Stimulated activated CD4-positive, alpha-beta T cell treated with anti-CD3 and anti-CD28 coated beads, Interleukin-15, amount 100 ng/mL, for 48 hours (primary cell): Measurements from ENCODE around the gene FOXQ1.

Experiments
- DNase-seq, 2 donors: peaks; one replicate each; pipeline ENCODE4 v3.0.0-alpha.2; 2020; ENCODE audit warnings: low read depth in 2 of 2

Gene FOXQ1, protein sequence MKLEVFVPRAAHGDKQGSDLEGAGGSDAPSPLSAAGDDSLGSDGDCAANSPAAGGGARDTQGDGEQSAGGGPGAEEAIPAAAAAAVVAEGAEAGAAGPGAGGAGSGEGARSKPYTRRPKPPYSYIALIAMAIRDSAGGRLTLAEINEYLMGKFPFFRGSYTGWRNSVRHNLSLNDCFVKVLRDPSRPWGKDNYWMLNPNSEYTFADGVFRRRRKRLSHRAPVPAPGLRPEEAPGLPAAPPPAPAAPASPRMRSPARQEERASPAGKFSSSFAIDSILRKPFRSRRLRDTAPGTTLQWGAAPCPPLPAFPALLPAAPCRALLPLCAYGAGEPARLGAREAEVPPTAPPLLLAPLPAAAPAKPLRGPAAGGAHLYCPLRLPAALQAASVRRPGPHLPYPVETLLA

GRCh38 chr6:1311400-1312202, at the start of gene FOXQ1:
TSS of gene FOXQ1 (plus strand) at chr6:1312098. CDS start at chr6:1312705, 607 bp downstream.
- no peak for DNase-seq

DNA sequence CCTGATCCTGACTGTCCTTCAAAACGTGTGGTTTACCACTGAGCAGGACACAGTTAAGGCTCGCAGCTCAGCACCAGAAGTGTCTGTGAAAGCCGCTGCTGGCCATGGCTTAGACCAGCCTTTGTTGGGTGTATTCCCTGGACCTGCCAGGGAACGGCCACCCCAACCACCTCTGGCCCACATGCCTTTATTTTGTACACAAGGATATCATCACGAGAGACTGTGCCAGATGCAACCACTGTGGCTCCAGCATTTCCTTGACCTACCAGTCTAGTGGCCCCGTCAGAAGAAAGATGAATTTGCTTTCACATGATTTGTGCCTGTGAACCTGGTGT, 49.2 kb upstream of the FOXQ1 start:
- DNase-seq = no peak

- no peak for DNase-seq
Observed at GRCh38 chr6:1263039-1263849, 48.7 kb upstream of the FOXQ1 start.

DNA sequence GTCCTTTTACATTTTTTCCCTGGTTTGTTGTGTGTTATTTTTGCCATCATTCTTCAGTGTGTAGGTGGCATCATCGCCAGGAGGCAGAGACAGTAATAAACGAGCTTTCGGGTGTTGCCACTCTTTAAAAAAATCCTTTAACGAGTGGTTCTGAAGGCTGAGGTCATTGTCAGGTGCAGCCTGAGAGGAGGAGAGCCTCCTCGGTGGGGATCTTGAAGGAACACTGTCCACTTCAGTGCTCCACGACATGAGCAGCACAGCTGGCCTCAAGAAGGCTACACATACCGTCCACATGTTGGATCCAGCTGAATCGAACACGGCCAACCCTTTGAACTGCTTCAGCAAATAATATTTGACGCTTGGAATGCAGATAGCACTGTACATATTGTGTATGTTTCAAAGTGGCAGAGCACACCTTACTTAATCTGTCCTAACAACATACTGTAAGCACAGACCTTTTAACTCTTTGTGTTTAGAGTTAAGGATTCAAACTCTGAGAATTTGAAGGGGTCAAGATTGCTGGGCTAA, 48.0 kb upstream of the FOXQ1 start:
- DNase-seq = no peak

GRCh38 chr6:1264619-1265445, 47.1 kb upstream of the FOXQ1 start:
- no peak for DNase-seq

DNA sequence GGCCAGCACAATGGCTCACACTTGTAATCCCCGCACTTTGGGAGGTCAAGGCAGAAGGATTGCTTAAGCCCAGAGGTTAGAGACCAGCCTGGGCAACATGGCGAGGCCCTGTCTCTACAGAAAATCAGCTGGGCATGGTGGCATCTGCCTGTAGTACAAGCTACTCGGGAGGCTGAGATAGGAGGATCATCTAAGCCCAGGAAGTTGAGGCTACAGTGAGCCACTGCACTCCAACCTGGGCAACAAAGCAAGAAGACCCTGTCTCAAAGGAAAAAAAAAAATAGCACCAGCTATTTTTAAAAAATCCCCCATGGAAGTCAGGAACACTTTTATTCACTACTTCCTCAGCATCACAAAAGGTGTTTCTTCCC, 45.2 kb upstream of the FOXQ1 start:
- DNase-seq = no peak

DNA sequence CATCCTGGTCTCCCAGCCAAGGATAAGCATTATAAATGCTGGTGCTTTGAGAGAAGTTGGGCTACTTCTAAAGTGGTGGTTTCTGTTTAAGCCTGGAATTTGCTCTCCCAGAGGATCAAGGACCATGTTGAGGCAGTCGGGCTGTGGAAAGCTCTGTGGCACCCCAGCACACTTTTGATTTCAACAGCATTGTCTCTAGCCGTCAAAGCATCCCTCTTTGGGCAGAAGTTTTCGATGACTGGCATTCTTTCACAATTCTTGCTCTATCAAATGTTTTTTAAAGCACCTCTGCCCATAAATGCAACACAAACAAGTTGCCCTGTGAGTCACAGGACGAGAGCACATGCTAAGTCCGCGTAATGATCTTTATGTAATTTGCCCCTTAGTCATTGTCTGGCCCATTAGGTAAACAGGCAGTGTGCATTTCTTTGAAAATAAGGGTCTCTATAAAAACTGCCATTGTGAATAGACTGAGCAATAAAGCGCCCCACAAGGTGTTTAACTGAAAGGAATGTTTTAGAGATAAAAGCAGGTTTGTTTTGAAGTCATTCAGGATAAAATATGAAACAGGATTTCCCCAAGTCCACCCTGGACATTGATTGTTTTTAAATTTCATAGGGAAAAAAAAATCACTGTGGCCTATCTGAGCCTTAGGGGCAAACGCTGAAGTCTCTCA, 44.7 kb upstream of the FOXQ1 start:
- no peak for DNase-seq

GRCh38 chr6:1267790-1268762, 43.8 kb upstream of the FOXQ1 start:
- DNase-seq = no peak

- no peak for DNase-seq
Observed at GRCh38 chr6:1271071-1271763, 40.7 kb upstream of the FOXQ1 start.

- DNase-seq = no peak
Observed at GRCh38 chr6:1278061-1278720, 33.7 kb upstream of the FOXQ1 start.

GRCh38 chr6:1279065-1279464, 32.8 kb upstream of the FOXQ1 start:
- DNase-seq = no peak

DNA sequence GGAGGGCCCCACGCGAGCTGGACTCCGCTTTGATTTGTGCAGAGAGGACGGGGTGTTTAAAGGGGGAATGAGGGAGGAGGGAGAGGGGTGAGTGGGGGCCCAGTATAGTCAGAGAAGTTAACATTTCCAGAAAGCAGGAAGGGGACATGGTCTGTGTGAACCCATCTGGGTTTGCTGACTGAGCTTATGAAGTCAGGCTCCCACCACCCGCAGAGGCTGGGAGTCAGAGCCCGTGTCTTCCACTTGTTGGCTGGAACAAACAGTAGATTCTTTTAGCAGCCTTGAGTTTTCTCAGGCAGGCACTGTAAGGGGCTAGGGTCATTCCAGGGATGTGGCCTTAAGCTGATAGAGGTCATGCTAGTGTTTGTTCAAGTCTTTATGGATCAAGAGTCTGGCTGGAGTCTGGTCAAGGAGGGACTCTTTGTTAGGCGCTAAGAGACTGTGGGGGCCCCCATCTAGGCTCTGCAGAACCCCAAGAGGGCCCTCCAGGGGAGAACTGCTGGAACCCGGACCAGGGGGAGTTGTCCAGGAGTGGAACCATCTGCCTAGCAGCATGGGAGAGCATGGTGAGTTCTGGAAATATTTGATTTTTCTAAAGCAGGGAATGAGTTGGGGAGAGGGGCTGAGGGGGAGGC, 31.1 kb upstream of the FOXQ1 start:
- no peak for DNase-seq

- no peak for DNase-seq
Observed at GRCh38 chr6:1281746-1282145, 30.2 kb upstream of the FOXQ1 start.

DNA sequence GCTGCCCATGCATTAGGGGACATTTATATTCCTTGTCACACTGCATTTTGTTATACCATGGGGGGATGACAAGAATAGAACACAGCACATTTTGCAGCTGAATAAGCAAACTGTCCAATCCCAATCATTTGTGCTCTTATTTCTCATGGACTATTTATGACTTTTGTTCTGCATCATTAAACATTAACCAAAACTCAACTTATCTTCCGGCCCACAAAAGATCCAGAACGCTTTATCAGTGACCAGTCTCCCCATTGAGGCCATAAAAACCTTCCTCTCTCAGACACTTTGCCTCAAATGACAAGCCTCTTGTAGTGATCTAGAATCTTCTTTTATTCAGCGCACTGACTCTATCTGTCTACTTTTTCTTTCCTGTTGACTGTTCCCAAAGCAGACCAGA, 28.4 kb upstream of the FOXQ1 start:
- no peak for DNase-seq

- no peak for DNase-seq
Observed at GRCh38 chr6:1285556-1285955, 26.3 kb upstream of the FOXQ1 start.

- DNase-seq = no peak
Observed at GRCh38 chr6:1285956-1286355, 25.9 kb upstream of the FOXQ1 start.

DNA sequence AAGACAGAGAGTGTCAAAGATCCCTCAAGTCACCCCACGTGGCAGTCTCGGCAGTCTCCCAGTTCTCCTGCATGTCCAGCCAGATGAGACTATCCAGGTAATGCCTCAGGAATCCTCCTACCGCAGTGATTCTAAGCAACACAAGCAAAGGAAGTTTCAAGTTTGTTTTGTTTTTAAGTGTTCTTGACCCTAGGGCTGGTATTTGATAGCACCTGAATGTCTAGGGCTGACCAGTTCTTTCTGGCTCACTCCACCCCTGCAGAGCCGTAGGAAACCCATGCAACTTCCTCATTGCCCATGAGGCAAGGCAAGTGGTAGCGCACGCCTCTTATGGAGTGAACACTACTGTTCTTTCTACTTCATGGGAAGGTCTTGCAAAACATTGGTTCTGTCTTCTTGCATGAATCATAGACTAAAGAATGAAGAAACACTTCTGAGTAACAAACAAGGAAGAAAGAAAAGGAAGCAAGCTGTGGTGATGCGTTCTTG, 24.8 kb upstream of the FOXQ1 start:
- DNase-seq = no peak

GRCh38 chr6:1290086-1290485, 21.8 kb upstream of the FOXQ1 start:
- DNase-seq = no peak
